MM.1S (cell line): ENCODE data around the gene BLM.

ENCODE experiments used
- DNase-seq: peaks from one replicate; pipeline ENCODE4 v3.0.0-alpha.2; 2015
- H2AFZ ChIP-seq: fragments of 300-600 bp; sonication (generic); 2 replicates; pipeline ENCODE4 v1.6.0; 2016; ENCODE audit warnings: antibody characterized with exemption, low read length
- H3F3A ChIP-seq: fragments of 300-600 bp; sonication (generic); 2 replicates; pipeline ENCODE4 v1.6.1; 2016; ENCODE audit warnings: mild to moderate bottlenecking, antibody characterized with exemption, low read length, moderate library complexity, mixed read lengths; ENCODE audit not compliant: insufficient read depth
- H3K27ac ChIP-seq: fragments of 300-600 bp; sonication (generic); 2 replicates; pipeline ENCODE4 v1.5.1; 2016; ENCODE audit warnings: mild to moderate bottlenecking, low read length
- H3K27me3 ChIP-seq: fragments of 300-600 bp; sonication (generic); replicated peaks from 2 replicates; pipeline ENCODE4 v1.6.0; 2016; ENCODE audit warnings: low read length; ENCODE audit not compliant: insufficient read depth
- H3K36me3 ChIP-seq: fragments of 300-600 bp; sonication (generic); replicated peaks from 2 replicates; pipeline ENCODE4 v1.6.1; 2016; ENCODE audit warnings: mild to moderate bottlenecking, low read length, mixed read lengths; ENCODE audit not compliant: insufficient read depth
- H3K4me1 ChIP-seq: fragments of 300-600 bp; sonication (generic); 2 replicates; pipeline ENCODE4 v1.6.1; 2016; ENCODE audit warnings: low read length, mixed read lengths
- H3K4me2 ChIP-seq: fragments of 300-600 bp; sonication (generic); 2 replicates; pipeline ENCODE4 v1.6.0; 2016; ENCODE audit warnings: low read depth, low read length
- H3K4me3 ChIP-seq: fragments of 300-600 bp; sonication (generic); 2 replicates; pipeline ENCODE4 v1.5.1; 2016; ENCODE audit warnings: low read length, mixed read lengths
- H3K79me2 ChIP-seq: fragments of 300-600 bp; sonication (generic); 2 replicates; pipeline ENCODE4 v1.6.1; 2016; ENCODE audit warnings: mixed run types, low read length, mixed read lengths
- H3K9ac ChIP-seq: fragments of 300-600 bp; sonication (generic); 2 replicates; pipeline ENCODE4 v1.6.1; 2016; ENCODE audit warnings: low read length, mixed read lengths
- H3K9me2 ChIP-seq: fragments of 300-600 bp; sonication (generic); replicated peaks from 2 replicates; pipeline ENCODE4 v1.6.1; 2016; ENCODE audit warnings: mild to moderate bottlenecking, low read length, mixed read lengths; ENCODE audit not compliant: insufficient read depth
- H3K9me3 ChIP-seq: fragments of 300-600 bp; sonication (generic); replicated peaks from 2 replicates; pipeline ENCODE4 v1.6.1; 2016; ENCODE audit warnings: mild to moderate bottlenecking, low read length, mixed read lengths; ENCODE audit not compliant: insufficient read depth
- H4K20me1 ChIP-seq: fragments of 300-600 bp; sonication (generic); 2 replicates; pipeline ENCODE4 v1.6.1; 2016; ENCODE audit warnings: mild to moderate bottlenecking, low read length, moderate library complexity, mixed read lengths; ENCODE audit not compliant: insufficient read depth
- CTCF ChIP-seq: fragments of 300-600 bp; sonication (generic); IDR thresholded peaks from 2 replicates; pipeline ENCODE4 v1.5.1; 2016; ENCODE audit warnings: antibody characterized with exemption, low read length, mixed read lengths
- EZH2 ChIP-seq: fragments of 300-600 bp; sonication (generic); optimal IDR thresholded peaks from 2 replicates; pipeline ENCODE3; 2017; ENCODE audit warnings: low read depth, mild to moderate bottlenecking, antibody characterized with exemption, low read length, mixed read lengths
- EZH2phosphoT487 ChIP-seq: fragments of 300-600 bp; sonication (generic); IDR thresholded peaks from 2 replicates; pipeline ENCODE4 v1.6.1; 2018; ENCODE audit warnings: antibody characterized with exemption, low read length

The BLM gene

DNA sequence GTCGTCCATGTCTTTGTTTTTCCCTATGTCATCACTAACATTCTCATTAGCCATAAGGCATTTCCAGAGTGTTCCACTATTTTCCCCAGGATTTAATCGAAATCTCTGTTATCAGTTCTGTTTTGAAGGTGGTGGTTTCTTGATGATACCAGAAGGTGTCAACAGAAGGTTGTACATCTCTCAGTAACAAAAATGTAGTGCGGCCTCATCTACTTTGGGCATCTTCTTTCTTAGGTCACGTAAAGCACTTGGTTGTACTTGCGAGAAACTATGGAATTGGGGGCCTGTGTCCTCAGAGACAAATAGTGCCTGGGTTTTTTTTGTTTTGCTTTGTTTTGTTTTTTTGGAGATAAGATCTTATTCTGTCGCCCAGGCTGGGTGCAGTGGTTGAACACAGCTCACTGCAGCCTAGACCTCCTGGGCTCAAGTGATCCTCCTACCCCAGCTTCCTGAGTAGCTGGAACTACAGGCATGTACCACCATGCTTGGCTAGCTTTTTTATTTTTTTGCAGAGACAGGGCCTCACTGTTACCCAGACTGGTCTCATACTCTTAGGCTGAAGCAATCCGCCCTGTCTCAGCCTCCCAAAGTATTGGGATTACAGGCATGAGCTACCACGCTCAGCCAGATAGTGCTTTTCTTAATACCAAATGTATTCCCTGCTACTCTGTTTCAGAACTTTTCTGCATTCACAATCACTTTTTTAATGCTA is 90.1 kb downstream of the BLM start:
- Histone ChIP-seq H3K4me3 (no peak overlapping the region), H3K9me3 (no peaks in the 10 kb centered on the region), H4K20me1 (no peaks in the 10 kb centered on the region), H3F3A (no peaks in the 10 kb centered on the region), H3K9ac (no peak overlapping the region), H3K4me1 (no peaks in the 10 kb centered on the region), H3K36me3 (0 out of 2 replicates have a peak, but pooled peaks cover 7% of the 10 kb centered on the region), H3K27me3 (no peaks in the 10 kb centered on the region), H3K27ac (no peak overlapping the region), H2AFZ (no peak overlapping the region), H3K79me2 (no peaks in the 10 kb centered on the region), H3K9me2 (no peaks in the 10 kb centered on the region), H3K4me2 (no peak overlapping the region)
- DNase-seq, result no peak
- TF ChIP-seq EZH2phosphoT487, result no peak
- TF ChIP-seq EZH2, result no peak
- TF ChIP-seq CTCF, result no peak

DNA sequence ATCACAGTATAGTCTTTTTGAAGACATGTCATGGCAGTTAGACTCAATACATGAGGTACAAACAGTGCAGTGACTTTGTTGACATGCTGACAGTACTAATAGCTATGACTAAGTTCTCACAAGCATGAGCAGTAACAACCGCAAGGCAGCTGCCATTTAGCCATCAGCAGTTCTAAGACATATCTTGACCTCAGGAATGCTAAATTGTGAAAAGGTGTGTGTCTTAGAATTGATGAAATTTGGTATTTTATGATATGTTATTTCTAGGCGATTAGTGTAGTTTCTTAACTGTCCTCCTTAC is 90.6 kb downstream of the BLM start:
- no peak overlapping the region for H3K4me3 ChIP-seq
- no peaks in the 10 kb centered on the region for H4K20me1 ChIP-seq
- no peaks in the 10 kb centered on the region for H3F3A ChIP-seq
- H3K79me2 ChIP-seq, result no peaks in the 10 kb centered on the region
- H3K36me3 ChIP-seq, result 0 out of 2 replicates have a peak, but pooled peaks cover 7% of the 10 kb centered on the region
- no peak overlapping the region for H3K4me2 ChIP-seq
- H3K27ac ChIP-seq, result no peak overlapping the region
- no peaks in the 10 kb centered on the region for H3K4me1 ChIP-seq
- TF ChIP-seq EZH2, result no peak
- no peak for TF ChIP-seq CTCF
- no peak for TF ChIP-seq EZH2phosphoT487
- H2AFZ ChIP-seq, result no peak overlapping the region
- H3K9ac ChIP-seq, result no peak overlapping the region
- no peaks in the 10 kb centered on the region for H3K9me2 ChIP-seq
- no peaks in the 10 kb centered on the region for H3K27me3 ChIP-seq
- DNase-seq, result no peak
- no peaks in the 10 kb centered on the region for H3K9me3 ChIP-seq

DNA sequence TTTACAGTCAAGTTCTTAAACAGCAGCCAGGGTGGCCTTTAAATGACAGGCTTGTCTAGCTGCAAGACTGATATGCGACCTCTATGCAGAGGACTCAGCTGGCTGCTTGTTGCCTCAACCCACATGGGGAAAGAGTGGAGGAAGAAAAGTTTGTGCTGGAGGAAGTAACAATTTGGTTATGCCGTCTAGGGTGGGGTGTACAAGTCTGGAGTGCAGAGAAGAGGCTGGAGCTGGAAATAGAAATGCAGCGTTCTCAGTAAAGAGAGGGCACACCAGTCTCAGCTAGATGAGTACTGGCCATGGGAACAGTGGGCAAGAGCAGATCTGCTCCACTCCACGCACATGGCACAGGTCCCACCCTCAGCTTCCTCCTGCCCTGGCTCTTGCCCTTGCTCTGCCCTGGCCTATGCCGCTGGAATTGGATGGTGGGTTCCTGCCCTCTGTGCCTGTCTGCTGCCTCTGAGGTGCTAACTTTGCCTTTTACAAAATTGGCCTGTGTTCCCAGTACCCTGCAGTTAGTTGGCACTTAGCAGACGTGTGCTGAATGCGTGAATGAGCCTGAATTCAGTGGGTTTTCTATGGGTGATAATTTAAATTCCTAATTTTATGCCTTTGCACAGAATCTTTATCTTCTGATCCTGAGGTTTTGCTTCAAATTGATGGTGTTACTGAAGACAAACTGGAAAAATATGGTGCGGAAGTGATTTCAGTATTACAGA is 91.5 kb downstream of the BLM start:
- Histone ChIP-seq H3K27ac (no peak overlapping the region), H3K27me3 (no peaks in the 10 kb centered on the region), H3K4me1 (no peaks in the 10 kb centered on the region), H3K4me3 (no peak overlapping the region), H3K9me2 (no peaks in the 10 kb centered on the region), H4K20me1 (no peaks in the 10 kb centered on the region), H3K4me2 (no peak overlapping the region), H3K9ac (no peak overlapping the region), H3F3A (no peaks in the 10 kb centered on the region), H3K36me3 (0 out of 2 replicates have a peak, but pooled peaks cover 7% of the 10 kb centered on the region), H2AFZ (no peak overlapping the region), H3K79me2 (no peaks in the 10 kb centered on the region), H3K9me3 (no peaks in the 10 kb centered on the region)
- DNase-seq, result no peak
- TF ChIP-seq EZH2, result no peak
- no peak for TF ChIP-seq CTCF
- TF ChIP-seq EZH2phosphoT487, result no peak
